Esophagus muscularis mucosa (tissue), 4 donors: Measurements from ENCODE around the gene VAMP4. TPM values are rescaled to one million over a fixed set of nuclear protein-coding genes. Genes with fewer than 3 reads are reported as not detected.

Experiments
- DNase-seq: peaks from one replicate; pipeline ENCODE4 v3.0.0-alpha.2; 2017; ENCODE audit errors: extremely low spot score
- H3K27ac ChIP-seq, 4 donors: fragments of 200-600 bp; sonication (generic); replicated peaks in 1 of 4; 1 replicate in 3 of 4; 2 replicates in 1 of 4; pipeline ENCODE4 v1.5.1; 2016 to 2019; ENCODE audit warnings: mild to moderate bottlenecking in 1 of 4
- H3K27me3 ChIP-seq, 4 donors: fragments of 200-600 bp; sonication (generic); one replicate each; pipeline versions ENCODE4 v1.5.1 to v1.6.0; 2016 to 2019
- H3K36me3 ChIP-seq, 4 donors: fragments of 200-600 bp; sonication (generic); one replicate each; pipeline ENCODE4 v1.5.1; 2016 to 2019
- H3K4me1 ChIP-seq, 4 donors: fragments of 200-600 bp; sonication (generic); one replicate each; pipeline ENCODE4 v1.5.1; 2016 to 2019
- H3K4me3 ChIP-seq, 4 donors: fragments of 200-600 bp; sonication (generic); 1 replicate in 2 of 4; 2 replicates in 2 of 4; pipeline ENCODE4 v1.5.1; 2016 to 2019; ENCODE audit warnings: mild to moderate bottlenecking in 4 of 4, moderate library complexity in 1 of 4
- H3K9me3 ChIP-seq, 4 donors: fragments of 200-600 bp; sonication (generic); 1 replicate in 3 of 4; 2 replicates in 1 of 4; pipeline ENCODE4 v1.5.1; 2016 to 2019
- EP300 ChIP-seq: sonication (generic); formaldehyde crosslinking; IDR thresholded peaks from one replicate; pipeline ENCODE4 v1.6.1; 2017; ENCODE audit warnings: antibody characterized with exemption
- POLR2A ChIP-seq: fragments of 450-650 bp; IDR thresholded peaks from one replicate; pipeline ENCODE4 v1.6.1; 2017; ENCODE audit warnings: antibody characterized with exemption, moderate library complexity, mild to moderate bottlenecking, low read depth
- POLR2AphosphoS5 ChIP-seq, 2 donors: sonication (generic); formaldehyde crosslinking; IDR thresholded peaks; one replicate each; pipeline ENCODE4 v1.6.1; 2017; ENCODE audit warnings: antibody characterized with exemption in 2 of 2
- WGBS: methylation state at CpG from one replicate; pipeline ENCODE4 v1.1.5; 2018; 5-methylcytosine and 5-hydroxymethylcytosine counted together
- intact Hi-C: fragments of 100-400 bp; cut with DNase I; formaldehyde crosslinking; loops from one replicate; pipeline ENCODE4 v1.15.1; 2023
- total RNA-seq, 4 donors: library from RNA; depleted of rRNA; stranded (reverse); fragments of >200 nt; gene quantifications; one replicate each; pipeline versions ENCODE4 v1.1.0 to v1.2.1, GENCODE V29; 2016
- TF ChIP-seq, protein P1 (sequence below), 3 experiments: fragments of 200-600 bp in 2 of 3; fragments of 450-650 bp in 1 of 3; sonication (generic) in 2 of 3; IDR thresholded peaks; one replicate each; pipeline ENCODE4 v1.5.1; 2017 to 2019; ENCODE audit warnings: antibody characterized with exemption in 3 of 3, mild to moderate bottlenecking in 2 of 3, moderate library complexity in 1 of 3

VAMP4 gene
- total RNA-seq, 4 donors from 2014 or later = 14.2 to 19.9 (median 16.1) TPM

DNA sequence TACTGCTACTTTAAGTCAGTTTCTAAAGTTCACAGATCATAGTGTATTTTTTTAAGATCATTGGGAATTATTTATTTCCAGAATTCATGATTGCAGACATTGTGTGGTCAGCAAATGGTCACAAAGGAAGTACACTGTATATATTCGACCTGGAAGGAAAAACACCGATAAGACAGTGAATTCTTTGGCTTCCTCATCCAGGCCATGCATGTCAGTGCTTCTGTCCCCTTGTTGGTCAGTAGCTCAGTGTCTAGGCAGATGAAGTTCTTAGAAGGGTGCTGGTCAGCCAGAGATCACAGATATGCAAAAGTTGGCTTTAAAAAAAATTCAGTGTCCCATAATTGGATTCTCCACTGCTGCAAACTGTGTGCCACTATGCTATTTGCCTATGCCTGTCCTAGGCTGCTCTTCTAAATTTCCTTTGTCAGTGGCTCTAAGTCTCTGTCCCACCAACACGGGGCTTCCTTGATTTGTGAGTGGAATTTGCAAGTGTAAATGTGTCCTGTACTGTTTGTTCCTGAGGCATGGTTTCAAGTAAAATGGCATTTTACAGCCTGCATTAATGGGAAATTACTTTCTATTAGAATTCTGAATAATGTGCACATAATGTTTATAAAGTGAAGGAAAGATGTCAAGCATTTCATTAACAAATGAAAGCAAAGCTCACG, 12.0 kb upstream of the VAMP4 start:
- intact Hi-C loops = no loop called here

DNA sequence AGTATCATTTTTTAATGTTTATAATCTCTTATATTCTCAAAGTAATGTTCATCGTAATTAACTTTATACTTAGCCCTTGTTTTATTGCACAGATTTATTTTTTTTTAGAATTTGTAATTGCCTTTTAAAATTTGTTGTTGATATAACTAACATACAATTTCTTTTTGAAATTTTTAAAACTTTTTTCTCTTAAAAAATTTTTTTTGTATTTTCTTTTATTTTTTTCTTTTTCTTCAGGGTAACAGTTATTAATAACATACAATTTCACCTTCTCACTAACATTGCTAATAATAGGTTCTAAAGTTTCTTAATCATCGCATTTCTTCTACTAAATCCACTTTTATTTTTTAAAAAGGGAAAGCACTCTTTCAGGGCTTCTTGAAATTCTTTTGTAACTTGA, 11.3 kb upstream of the VAMP4 start:
- H3K27ac ChIP-seq = no peak overlapping the region
- H3K36me3 ChIP-seq = no peaks in the 10 kb centered on the region
- no peaks in the 10 kb centered on the region for H3K27me3 ChIP-seq
- H3K4me1 ChIP-seq = peaks cover 0 to 22% (median 19%) of the 10 kb centered on the region in 4 donors
- no peak for DNase-seq
- TF ChIP-seq POLR2AphosphoS5 (IDR thresholded peaks at IDR 0.05) (no peak), EP300 (no peak), POLR2A (no peak)
- TF ChIP-seq, protein P1, sequence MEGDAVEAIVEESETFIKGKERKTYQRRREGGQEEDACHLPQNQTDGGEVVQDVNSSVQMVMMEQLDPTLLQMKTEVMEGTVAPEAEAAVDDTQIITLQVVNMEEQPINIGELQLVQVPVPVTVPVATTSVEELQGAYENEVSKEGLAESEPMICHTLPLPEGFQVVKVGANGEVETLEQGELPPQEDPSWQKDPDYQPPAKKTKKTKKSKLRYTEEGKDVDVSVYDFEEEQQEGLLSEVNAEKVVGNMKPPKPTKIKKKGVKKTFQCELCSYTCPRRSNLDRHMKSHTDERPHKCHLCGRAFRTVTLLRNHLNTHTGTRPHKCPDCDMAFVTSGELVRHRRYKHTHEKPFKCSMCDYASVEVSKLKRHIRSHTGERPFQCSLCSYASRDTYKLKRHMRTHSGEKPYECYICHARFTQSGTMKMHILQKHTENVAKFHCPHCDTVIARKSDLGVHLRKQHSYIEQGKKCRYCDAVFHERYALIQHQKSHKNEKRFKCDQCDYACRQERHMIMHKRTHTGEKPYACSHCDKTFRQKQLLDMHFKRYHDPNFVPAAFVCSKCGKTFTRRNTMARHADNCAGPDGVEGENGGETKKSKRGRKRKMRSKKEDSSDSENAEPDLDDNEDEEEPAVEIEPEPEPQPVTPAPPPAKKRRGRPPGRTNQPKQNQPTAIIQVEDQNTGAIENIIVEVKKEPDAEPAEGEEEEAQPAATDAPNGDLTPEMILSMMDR (IDR thresholded peaks at IDR 0.05) = no peak
- intact Hi-C loops = no loop called here
- WGBS = 93% methylated on average over 2 of the region's 2 CpGs
- no peaks in the 10 kb centered on the region for H3K9me3 ChIP-seq
- H3K4me3 ChIP-seq = no peak overlapping the region

More for the DNA sequence above, 12.0 kb upstream of the VAMP4 start:
- Histone ChIP-seq H3K4me1 (peaks cover 0 to 22% (median 19%) of the 10 kb centered on the region in 4 donors), H3K36me3 (no peaks in the 10 kb centered on the region), H3K4me3 (no peak overlapping the region), H3K27me3 (no peaks in the 10 kb centered on the region), H3K9me3 (no peaks in the 10 kb centered on the region), H3K27ac (peak overlapping the region; percentile 50 to 65 (median 56))
- WGBS = 35% methylated on average over 4 of the region's 4 CpGs
- DNase-seq = no peak
- no peak for TF ChIP-seq POLR2AphosphoS5 (IDR thresholded peaks at IDR 0.05)
- no peak for TF ChIP-seq EP300
- no peak for TF ChIP-seq POLR2A
- TF ChIP-seq, protein P1 (IDR thresholded peaks at IDR 0.05) = no peak

DNA sequence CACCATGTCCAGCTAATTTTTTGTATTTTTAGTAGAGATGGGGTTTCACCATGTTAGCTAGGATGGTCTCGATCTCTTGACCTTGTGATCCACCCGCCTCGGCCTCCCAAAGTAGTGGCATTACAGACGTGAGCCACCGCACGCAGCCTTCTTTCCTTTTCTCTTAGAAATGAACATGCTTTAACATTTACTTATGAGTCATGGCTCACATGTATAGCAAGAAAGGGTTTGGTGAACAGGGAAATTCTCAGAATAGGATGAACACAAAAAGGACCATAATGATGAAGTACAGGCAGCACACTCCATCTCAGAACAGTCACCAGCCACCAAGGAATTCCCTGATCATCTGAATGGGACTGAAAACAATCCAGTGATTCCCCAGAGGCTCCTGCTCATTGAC, 9.4 kb upstream of the VAMP4 start:
- Histone ChIP-seq H3K27ac (no peak overlapping the region), H3K9me3 (no peaks in the 10 kb centered on the region), H3K4me3 (no peak overlapping the region), H3K27me3 (no peaks in the 10 kb centered on the region), H3K4me1 (peaks cover 0 to 22% (median 19%) of the 10 kb centered on the region in 4 donors), H3K36me3 (no peaks in the 10 kb centered on the region)
- TF ChIP-seq POLR2AphosphoS5 (IDR thresholded peaks at IDR 0.05) (no peak), EP300 (no peak), POLR2A (no peak)
- TF ChIP-seq, protein P1 (IDR thresholded peaks at IDR 0.05) = no peak
- intact Hi-C loops = no loop called here
- 90% methylated on average over 6 of the region's 6 CpGs for WGBS
- DNase-seq = no peak

DNA sequence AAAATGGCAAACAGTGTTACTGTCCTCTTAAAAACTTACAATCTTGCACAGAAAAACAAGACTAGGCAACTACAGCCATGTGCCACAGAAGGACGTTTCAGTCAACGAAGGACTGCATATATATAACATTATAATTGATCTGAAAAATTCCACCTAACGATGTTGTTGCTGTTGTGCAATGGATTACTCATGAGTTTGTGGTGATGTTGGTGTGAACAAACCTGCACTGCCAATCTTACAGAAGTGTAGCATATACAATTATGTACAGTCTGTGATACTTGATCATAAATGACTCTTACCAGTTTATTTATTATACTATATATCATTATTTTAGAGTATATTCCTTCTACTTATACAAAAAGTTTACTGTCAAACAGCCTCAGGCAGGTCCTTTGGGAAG, 6.8 kb upstream of the VAMP4 start:
- Histone ChIP-seq H3K27me3 (no peaks in the 10 kb centered on the region), H3K27ac (no peak overlapping the region), H3K9me3 (no peaks in the 10 kb centered on the region), H3K4me3 (no peak overlapping the region), H3K4me1 (peaks cover 5 to 11% (median 8%) of the 10 kb centered on the region in 4 donors), H3K36me3 (no peaks in the 10 kb centered on the region)
- WGBS = 82% methylated on average over 3 of the region's 3 CpGs
- TF ChIP-seq POLR2AphosphoS5 (IDR thresholded peaks at IDR 0.05) (no peak), EP300 (no peak), POLR2A (no peak)
- TF ChIP-seq, protein P1 (IDR thresholded peaks at IDR 0.05) = no peak
- intact Hi-C loops = no loop called here
- DNase-seq = no peak
